Coronary artery (tissue), 2 donors: ENCODE results near the gene DST.
"Not testable (repeated sequence)": the region's sequence is repeated elsewhere in the genome, so short reads cannot be mapped to it uniquely, and the experiment has no call there.

ENCODE experiments used
- DNase-seq: peaks from one replicate; pipeline ENCODE4 v3.0.0-alpha.2; 2017; ENCODE audit warnings: low spot score
- H3K27ac ChIP-seq, 2 donors: fragments of 200-600 bp; sonication (generic); one replicate each; pipeline ENCODE4 v1.5.1; 2016 to 2019
- H3K4me3 ChIP-seq: fragments of 200-600 bp; sonication (generic); 2 replicates; pipeline ENCODE4 v1.5.1; 2016; ENCODE audit warnings: mild to moderate bottlenecking, moderate library complexity
- TF ChIP-seq, protein P1 (sequence below): fragments of 200-600 bp; sonication (generic); IDR thresholded peaks from one replicate; pipeline ENCODE4 v1.5.1; 2019; ENCODE audit warnings: antibody characterized with exemption

DST gene

DNA sequence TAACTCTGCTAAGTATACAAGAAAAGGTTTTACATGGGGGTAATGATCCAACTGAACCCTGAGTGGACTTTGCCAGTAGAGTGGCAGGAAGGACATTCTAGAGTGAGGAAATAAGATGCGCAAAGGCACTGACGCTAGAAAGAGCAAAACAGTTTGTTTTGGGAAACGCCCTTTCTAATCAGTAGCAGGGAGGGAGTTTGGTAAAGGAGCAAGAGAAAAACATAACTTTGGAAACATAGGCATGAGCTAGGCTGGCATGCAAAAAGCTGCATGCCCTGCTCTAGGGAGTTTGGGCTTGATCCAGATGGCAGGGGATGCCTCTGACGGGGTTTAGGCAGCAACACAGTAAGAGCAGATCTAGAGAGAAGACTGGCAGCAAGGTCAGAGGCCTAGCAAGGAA is 135.2 kb downstream of the DST start:
- TF ChIP-seq, protein P1, sequence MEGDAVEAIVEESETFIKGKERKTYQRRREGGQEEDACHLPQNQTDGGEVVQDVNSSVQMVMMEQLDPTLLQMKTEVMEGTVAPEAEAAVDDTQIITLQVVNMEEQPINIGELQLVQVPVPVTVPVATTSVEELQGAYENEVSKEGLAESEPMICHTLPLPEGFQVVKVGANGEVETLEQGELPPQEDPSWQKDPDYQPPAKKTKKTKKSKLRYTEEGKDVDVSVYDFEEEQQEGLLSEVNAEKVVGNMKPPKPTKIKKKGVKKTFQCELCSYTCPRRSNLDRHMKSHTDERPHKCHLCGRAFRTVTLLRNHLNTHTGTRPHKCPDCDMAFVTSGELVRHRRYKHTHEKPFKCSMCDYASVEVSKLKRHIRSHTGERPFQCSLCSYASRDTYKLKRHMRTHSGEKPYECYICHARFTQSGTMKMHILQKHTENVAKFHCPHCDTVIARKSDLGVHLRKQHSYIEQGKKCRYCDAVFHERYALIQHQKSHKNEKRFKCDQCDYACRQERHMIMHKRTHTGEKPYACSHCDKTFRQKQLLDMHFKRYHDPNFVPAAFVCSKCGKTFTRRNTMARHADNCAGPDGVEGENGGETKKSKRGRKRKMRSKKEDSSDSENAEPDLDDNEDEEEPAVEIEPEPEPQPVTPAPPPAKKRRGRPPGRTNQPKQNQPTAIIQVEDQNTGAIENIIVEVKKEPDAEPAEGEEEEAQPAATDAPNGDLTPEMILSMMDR = no peak
- H3K27ac ChIP-seq = peak overlapping the region; percentile 84
- H3K4me3 ChIP-seq = no peak overlapping the region
- no peak for DNase-seq

DNA sequence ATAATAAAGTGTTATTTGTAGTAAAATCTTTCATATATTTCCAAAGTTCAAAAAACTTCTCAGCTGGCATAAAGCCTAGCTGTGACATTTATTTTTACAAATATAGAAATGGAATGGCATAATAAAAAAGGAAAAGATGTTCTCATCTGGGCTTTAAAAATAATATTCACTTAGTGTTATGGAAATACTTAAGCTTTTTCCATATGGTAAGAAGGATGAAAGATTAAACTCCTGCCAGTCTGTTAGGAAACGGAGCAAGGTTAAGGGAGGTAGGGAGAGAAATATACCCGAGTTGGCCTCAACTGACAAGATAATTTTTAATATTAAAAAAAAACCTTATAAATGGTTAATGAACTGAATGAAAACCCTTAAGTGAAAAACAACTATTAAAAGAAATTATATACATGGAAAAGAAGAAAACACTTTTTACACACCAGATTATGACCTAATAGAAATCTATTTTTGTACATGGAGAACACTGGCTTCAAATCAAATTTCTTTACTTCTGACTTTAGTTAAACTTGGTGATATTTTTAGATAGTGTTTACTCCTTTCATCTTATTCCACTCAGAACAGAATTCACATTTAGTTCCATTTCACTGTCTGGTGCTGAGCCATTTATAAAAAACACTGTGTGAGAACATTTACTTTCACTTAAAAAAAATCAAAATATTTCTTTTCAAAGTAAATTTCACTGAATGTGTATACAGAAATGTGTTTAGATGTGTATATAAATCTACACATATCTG is 137.0 kb downstream of the DST start:
- DNase-seq = no peak
- peak overlapping the region; percentile 38 for H3K4me3 ChIP-seq
- TF ChIP-seq, protein P1 = no peak
- peak overlapping the region; percentile 84 to 86 for H3K27ac ChIP-seq

GRCh38 chr6:56501993-56502392 is 140.7 kb downstream of the DST start:
- TF ChIP-seq, protein P1 = no peak
- peak overlapping the region; percentile 51 to 54 for H3K27ac ChIP-seq
- no peak overlapping the region for H3K4me3 ChIP-seq
- DNase-seq = no peak

- TF ChIP-seq, protein P1 = no peak
- DNase-seq = no peak
- H3K4me3 ChIP-seq = no peak overlapping the region
- H3K27ac ChIP-seq = peak overlapping the region; percentile 39 to 54
These were observed 143.6 kb downstream of the DST start for GRCh38 chr6:56499095-56499494.

GRCh38 chr6:56497691-56498090 is 145.0 kb downstream of the DST start:
- DNase-seq = no peak
- H3K4me3 ChIP-seq = no peak overlapping the region
- TF ChIP-seq, protein P1 = no peak
- peak overlapping the region in 1 of 2 donors; percentile 1 for H3K27ac ChIP-seq

- TF ChIP-seq, protein P1 = no peak
- DNase-seq = no peak
- peak overlapping the region in 1 of 2 donors; percentile 1 for H3K27ac ChIP-seq
- H3K4me3 ChIP-seq = no peak overlapping the region
These were observed 145.4 kb downstream of the DST start for GRCh38 chr6:56497240-56497639.

- H3K4me3 ChIP-seq, H3K27ac ChIP-seq, DNase-seq: not testable (repeated sequence)
These were observed 146.0 kb downstream of the DST start for GRCh38 chr6:56496650-56497049.
